Memory B cell (primary cell): ENCODE measurements around the gene APOC3.

ENCODE experiments used
- ATAC-seq: fragments of 150-1000 bp; cut with Tn5 transposase; 2 replicates; pipeline ENCODE4 v1.10.0; 2021; ENCODE audit warnings: low read depth, mild to moderate bottlenecking, moderate library complexity
- DNase-seq, 2 donors: peaks; one replicate each; pipeline ENCODE4 v3.0.0; 2022; ENCODE audit warnings: low spot score in 2 of 2
- H3K27ac Mint-ChIP-seq: one replicate; pipeline ENCODE4 v1.8.0; 2022; ENCODE audit warnings: mild to moderate bottlenecking, moderate library complexity, mixed read lengths
- H3K27me3 Mint-ChIP-seq: one replicate; pipeline ENCODE4 v1.8.0; 2022; ENCODE audit warnings: mixed read lengths
- H3K36me3 Mint-ChIP-seq: one replicate; pipeline ENCODE4 v1.8.0; 2022; ENCODE audit warnings: mild to moderate bottlenecking, mixed read lengths
- H3K4me1 Mint-ChIP-seq: one replicate; pipeline ENCODE4 v1.8.0; 2022; ENCODE audit warnings: mixed read lengths
- H3K4me3 Mint-ChIP-seq: one replicate; pipeline ENCODE4 v1.8.0; 2022; ENCODE audit warnings: mild to moderate bottlenecking, moderate library complexity, mixed read lengths
- H3K9me3 Mint-ChIP-seq: one replicate; pipeline ENCODE4 v1.8.0; 2022; ENCODE audit warnings: mixed read lengths

APOC3 gene

DNA sequence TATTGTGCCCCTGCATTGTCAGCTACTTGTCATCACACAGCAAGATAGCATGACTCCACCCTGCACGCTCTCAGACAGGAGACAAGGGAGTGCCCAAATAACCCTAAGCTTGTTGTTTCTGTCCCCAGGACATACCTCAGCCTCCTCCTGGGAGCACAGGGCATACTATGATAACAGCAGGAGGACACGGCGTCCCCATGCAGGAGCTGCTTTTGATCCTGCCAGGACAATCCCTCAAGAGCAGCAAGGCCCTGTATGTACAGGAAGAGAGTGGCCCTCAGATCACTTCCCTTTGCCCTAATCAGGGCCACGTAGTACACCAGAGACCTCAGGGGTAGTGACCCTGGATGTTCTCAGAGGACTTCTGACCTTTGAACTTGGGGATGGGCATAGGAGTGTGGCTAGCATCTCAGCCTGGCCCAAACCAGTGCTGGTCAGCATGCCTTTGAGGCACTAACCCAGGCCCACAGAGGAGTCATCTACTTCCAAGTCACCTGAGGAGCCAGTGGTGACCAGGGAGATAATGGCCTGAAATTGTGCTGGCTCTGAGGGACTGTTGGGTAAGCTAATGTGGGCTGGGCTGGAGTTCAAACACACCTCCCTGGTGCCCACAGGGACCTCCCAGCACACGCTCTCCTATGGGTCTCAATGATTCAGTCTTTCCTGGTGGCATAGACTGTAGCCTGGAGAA, 15.8 kb upstream of the APOC3 start:
- Mint-ChIP-seq H3K27me3 (peaks cover 4% of the 10 kb centered on the region), H3K4me3 (no peak overlapping the region), H3K36me3 (no peaks in the 10 kb centered on the region), H3K9me3 (no peaks in the 10 kb centered on the region), H3K4me1 (no peaks in the 10 kb centered on the region), H3K27ac (no peak overlapping the region)
- no peak for DNase-seq
- ATAC-seq, result no peak

DNA sequence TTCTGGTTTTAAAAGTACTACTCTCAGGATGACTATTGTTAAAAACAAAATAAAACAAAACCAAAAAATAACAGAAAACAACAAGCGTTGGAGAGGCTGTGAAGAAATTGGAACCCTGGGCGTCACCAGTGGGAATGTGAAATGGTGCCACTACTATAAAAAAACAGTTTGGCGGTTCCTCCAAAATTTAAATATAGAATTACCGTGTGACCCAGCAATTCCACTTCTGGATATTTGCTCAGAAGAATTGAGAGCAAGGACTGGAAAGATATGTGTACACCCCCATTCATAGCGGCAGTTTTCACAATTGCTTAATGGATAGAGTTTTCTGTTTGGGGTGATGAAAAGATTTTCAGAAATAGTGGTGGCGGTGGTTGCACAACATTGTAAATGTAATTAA, 15.2 kb upstream of the APOC3 start:
- Mint-ChIP-seq H3K4me3 (no peak overlapping the region), H3K36me3 (no peaks in the 10 kb centered on the region), H3K9me3 (no peaks in the 10 kb centered on the region), H3K4me1 (no peaks in the 10 kb centered on the region), H3K27me3 (peaks cover 2% of the 10 kb centered on the region), H3K27ac (no peak overlapping the region)
- DNase-seq, result no peak
- ATAC-seq, result no peak

DNA sequence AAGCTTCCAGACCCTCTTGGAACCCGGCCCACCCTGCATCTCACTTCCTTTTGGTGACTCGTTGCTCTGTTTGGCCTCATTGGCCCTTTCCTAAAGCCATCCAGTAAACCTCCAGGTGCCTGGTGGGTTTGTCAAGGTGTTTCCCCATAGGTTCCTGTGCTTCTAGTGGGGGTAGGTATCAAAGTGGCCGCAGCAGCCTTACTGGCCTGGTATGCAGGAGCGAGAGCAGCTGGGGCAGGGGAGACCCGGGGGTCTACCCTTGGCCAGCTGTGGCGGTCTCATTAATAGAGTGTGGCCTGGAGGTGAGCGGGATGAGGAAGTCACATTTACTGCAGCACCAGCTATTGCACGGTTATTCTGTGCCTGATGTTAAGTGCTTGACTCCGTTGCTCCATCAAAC, 10.7 kb upstream of the APOC3 start:
- no peak overlapping the region for H3K27ac Mint-ChIP-seq
- no peak overlapping the region for H3K4me3 Mint-ChIP-seq
- DNase-seq, result no peak
- no peaks in the 10 kb centered on the region for H3K36me3 Mint-ChIP-seq
- no peak for ATAC-seq
- peaks cover 2% of the 10 kb centered on the region for H3K27me3 Mint-ChIP-seq
- no peaks in the 10 kb centered on the region for H3K9me3 Mint-ChIP-seq
- no peaks in the 10 kb centered on the region for H3K4me1 Mint-ChIP-seq

DNA sequence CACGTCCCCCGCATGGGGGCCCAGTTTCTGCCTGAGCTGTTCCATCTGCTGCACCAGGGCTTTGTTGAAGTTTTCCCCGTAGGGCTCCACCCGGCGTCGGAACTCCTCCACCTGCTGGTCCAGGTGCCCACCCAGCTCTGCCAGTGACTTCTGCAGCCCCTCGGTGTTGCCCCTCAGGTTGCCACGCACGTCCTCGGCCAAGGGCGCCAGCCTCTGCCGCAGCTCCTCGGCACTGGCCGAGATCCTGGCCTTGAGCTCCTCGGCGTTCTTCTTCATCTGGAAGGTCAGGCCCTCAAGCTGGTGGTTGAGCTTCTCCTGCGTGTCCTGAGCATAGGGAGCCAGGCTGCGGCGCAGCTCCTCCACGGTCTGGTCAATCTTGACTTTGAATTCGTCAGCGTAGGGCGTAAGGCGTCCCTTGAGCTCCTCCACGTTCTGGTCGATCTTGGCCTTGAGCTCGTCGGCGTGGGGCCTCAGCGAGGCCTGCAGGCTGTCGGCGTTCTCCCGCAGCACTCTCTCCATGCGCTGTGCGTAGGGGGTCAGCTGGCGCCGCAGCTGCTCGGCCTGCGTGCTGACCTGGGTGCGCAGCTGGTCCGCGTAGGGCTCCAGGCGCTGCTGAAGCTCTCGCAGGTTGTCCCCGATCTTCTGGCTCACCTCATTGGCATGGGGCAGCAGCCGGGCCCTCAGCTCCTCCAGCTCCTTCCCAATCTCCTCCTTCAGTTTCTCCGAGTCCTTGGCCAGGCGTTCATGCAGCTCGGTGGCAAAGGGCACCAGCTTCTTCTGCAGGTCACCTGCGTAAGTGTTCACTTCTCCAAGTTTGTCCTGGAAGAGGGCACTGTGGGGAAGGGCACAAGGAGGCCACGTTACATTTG, 8.4 kb upstream of the APOC3 start:
- Mint-ChIP-seq H3K27ac (no peak overlapping the region), H3K4me3 (no peak overlapping the region), H3K9me3 (no peaks in the 10 kb centered on the region), H3K4me1 (no peaks in the 10 kb centered on the region), H3K36me3 (no peaks in the 10 kb centered on the region), H3K27me3 (no peaks in the 10 kb centered on the region)
- DNase-seq (no peak), ATAC-seq (no peak)

DNA sequence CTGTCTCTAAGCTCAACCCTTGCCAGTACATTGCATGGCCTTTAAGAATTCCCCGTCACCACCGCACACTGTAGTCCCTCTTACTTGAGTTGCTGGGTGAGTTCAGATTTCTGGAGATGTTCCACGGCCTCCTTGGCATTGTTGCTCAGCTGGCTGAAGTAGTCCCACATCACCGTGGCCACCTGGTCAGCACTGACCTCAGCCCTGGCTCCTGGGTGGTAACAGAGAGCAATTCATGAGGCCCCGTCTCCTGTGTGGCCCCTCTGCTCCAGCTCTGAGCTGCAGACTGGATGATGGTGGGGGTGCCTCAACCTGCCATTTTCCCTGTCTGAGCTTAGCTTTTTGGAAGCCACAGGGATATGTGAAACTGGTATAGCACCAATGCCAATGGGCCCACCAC, 7.1 kb upstream of the APOC3 start:
- Mint-ChIP-seq H3K27ac (no peak overlapping the region), H3K27me3 (no peaks in the 10 kb centered on the region), H3K4me3 (no peak overlapping the region), H3K9me3 (no peaks in the 10 kb centered on the region), H3K4me1 (no peaks in the 10 kb centered on the region), H3K36me3 (no peaks in the 10 kb centered on the region)
- DNase-seq (no peak), ATAC-seq (no peak)

DNA sequence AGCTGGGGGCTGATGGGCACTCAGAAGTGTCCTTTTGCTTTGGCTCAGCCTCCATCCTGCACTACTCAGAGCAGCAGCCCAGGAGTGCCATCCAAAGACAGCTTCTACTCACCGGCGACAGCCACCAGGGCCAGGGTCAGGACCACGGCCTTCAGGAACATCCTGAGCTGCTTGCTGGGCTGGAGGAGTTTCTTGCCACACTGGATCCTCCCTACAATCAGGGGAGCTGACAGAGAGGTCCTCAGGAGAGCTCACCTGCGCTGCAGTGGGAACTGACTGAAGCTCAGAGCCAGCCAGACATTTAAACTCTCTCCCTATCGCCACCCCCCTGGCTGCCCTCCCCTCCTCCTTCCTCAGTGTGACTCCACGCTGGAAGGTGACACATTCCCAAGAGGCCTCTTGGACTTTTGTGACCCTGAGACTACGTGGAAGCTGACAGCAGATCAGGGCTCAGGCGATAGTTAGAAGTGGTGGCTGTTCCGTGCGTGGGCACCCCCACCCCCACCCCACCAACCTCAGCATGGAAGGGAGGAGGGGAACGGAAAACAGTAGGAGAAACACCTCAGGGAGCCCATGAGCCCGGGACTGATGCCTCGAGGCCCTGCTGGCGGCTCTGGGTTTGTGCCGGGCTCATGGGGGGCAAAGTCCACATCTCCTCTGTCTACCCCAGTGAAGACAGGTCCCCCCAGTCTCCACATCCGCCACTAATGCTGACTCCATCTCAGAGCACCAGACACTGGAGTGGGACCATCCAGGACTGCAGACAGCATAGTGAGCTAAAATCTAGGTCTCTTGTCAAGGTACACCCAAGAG, 6.5 kb upstream of the APOC3 start, which contains the start of gene APOA4:
APOA4 (minus strand) TSS at position 274 of the 813 bp plus-strand sequence; CDS start at position 161, 113 bp downstream.
- no peaks in the 10 kb centered on the region for H3K27me3 Mint-ChIP-seq
- no peaks in the 10 kb centered on the region for H3K36me3 Mint-ChIP-seq
- H3K4me1 Mint-ChIP-seq, result no peaks in the 10 kb centered on the region
- no peak for ATAC-seq
- no peak for DNase-seq
- H3K4me3 Mint-ChIP-seq, result no peak within 1 kb of the TSS
- no peaks in the 10 kb centered on the region for H3K9me3 Mint-ChIP-seq
- no peak within 1 kb of the TSS for H3K27ac Mint-ChIP-seq

DNA sequence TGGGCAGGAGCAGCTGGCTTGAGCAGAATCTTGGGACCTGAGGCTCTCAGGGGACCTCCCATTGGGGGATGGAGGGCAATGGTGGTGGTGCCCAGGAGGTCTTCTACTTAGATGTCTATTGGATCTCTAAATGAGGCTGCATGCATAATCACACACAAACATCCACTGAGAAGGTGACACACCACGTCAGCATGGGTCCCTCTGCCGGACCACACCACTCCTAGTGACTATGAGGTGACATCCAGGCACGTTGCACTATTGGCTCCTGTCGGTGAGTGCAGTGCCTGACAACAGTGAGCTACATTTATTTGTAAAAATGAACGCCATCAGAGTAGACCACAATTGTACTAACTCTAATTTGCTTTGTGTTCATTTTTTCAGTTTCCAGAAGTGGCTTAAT, 4.3 kb upstream of the APOC3 start:
- Mint-ChIP-seq H3K9me3 (no peaks in the 10 kb centered on the region), H3K36me3 (no peaks in the 10 kb centered on the region), H3K4me3 (no peak overlapping the region), H3K4me1 (no peaks in the 10 kb centered on the region), H3K27ac (no peak overlapping the region), H3K27me3 (no peaks in the 10 kb centered on the region)
- DNase-seq (no peak), ATAC-seq (no peak)

DNA sequence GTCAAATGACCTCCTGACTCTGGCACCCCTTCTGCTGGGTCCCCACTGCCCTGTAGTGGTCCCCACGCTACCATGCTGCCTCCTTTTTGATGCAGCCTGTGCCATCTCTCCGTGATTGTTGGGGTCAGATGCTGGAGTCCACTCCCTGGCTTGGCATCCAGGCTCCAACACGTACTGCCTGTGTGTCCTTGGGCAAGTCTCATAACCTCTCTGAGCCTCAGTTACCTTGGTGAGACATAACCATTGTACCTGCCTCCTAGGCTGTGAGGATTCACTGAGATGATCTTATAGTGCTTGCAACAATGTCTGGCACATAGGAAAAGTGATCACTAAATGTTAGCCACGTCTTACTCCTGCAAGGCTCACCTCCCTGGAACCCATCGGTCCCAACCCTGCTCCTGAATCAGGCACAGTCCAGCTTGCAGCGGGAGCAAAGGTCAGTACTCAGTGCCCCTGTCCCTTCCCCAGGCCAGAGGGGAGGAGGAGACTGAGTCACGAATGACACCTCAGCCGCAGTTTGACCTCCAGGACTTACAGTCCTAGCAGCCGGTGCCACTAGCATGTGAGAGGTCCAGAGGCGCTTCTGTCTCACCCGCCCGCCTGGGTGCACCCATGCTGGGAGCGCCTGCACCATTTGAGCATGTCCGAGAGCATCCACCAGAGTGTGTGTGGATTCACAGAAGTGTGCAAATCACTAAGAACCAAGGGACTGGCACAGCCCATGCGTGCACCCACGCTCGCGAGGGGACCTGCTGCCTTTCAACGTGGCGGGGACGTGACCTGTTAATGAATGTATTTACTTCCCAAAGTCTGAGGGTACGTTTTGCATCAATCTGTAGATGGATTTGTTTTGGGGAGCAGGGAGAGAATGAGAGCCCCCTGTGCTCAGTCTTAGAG, 3.6 kb upstream of the APOC3 start:
- DNase-seq (no peak), ATAC-seq (no peak)
- Mint-ChIP-seq H3K4me1 (no peaks in the 10 kb centered on the region), H3K27me3 (peaks cover under 1% of the 10 kb centered on the region), H3K36me3 (no peaks in the 10 kb centered on the region), H3K4me3 (no peak overlapping the region), H3K27ac (no peak overlapping the region), H3K9me3 (no peaks in the 10 kb centered on the region)

DNA sequence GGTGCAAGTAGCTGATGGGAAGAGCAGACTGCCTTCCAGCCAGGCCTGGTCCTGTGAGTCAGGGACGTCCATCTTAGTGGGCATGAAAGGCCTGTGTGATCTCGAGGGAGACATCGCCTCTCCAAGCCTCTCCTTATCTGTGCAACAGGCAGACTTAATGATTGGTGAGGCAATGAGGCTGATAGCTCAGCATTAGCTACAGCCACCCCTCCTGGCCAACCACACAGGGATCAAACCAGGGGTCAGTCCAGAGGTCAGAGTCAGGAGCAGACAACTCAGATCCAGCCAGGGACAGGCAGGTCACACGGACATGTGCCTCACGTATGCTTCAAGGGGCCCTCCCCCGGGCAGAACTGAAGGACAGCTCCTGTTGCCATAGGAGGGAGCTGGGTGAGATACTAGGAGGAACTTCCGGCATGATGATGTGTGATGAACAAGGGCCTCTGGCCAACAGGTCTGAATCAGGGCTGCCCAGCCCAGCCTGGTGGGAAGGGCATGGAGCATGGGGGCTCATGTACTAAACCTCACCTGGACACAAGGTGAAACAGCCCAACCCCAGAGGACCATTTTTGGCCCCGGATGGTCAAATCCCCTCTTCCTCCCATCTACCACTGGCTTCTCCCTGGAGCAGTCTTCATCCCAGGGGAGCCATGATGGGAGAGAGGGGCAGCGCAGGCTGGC, 2.8 kb upstream of the APOC3 start:
- DNase-seq (no peak), ATAC-seq (no peak)
- H3K4me3 Mint-ChIP-seq, result no peak overlapping the region
- no peak overlapping the region for H3K27ac Mint-ChIP-seq
- H3K36me3 Mint-ChIP-seq, result no peaks in the 10 kb centered on the region
- H3K9me3 Mint-ChIP-seq, result no peaks in the 10 kb centered on the region
- H3K4me1 Mint-ChIP-seq, result no peaks in the 10 kb centered on the region
- H3K27me3 Mint-ChIP-seq, result peaks cover 2% of the 10 kb centered on the region

DNA sequence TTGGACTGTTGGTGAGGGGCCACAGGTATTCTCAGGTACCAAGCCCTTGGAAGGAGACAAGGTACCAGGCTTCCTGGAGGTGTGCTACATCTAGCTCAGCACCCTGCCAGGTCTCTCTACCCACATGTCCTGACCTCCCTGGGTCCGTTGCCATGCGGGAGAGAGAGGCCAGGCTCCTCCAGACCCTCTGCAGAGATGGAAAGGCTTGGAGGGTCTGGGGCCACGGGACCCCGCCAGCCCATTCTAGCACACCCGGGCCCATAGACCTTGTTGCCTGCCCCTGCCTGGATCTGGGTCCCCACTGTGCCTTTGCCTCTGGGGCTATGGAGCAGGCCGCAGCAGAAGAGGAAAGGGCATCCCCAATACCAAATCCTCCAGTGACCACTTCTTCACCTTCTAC, 2.2 kb upstream of the APOC3 start:
- no peak overlapping the region for H3K4me3 Mint-ChIP-seq
- no peaks in the 10 kb centered on the region for H3K4me1 Mint-ChIP-seq
- no peak overlapping the region for H3K27ac Mint-ChIP-seq
- DNase-seq (no peak), ATAC-seq (no peak)
- H3K36me3 Mint-ChIP-seq, result no peaks in the 10 kb centered on the region
- peaks cover 2% of the 10 kb centered on the region for H3K27me3 Mint-ChIP-seq
- H3K9me3 Mint-ChIP-seq, result no peaks in the 10 kb centered on the region

DNA sequence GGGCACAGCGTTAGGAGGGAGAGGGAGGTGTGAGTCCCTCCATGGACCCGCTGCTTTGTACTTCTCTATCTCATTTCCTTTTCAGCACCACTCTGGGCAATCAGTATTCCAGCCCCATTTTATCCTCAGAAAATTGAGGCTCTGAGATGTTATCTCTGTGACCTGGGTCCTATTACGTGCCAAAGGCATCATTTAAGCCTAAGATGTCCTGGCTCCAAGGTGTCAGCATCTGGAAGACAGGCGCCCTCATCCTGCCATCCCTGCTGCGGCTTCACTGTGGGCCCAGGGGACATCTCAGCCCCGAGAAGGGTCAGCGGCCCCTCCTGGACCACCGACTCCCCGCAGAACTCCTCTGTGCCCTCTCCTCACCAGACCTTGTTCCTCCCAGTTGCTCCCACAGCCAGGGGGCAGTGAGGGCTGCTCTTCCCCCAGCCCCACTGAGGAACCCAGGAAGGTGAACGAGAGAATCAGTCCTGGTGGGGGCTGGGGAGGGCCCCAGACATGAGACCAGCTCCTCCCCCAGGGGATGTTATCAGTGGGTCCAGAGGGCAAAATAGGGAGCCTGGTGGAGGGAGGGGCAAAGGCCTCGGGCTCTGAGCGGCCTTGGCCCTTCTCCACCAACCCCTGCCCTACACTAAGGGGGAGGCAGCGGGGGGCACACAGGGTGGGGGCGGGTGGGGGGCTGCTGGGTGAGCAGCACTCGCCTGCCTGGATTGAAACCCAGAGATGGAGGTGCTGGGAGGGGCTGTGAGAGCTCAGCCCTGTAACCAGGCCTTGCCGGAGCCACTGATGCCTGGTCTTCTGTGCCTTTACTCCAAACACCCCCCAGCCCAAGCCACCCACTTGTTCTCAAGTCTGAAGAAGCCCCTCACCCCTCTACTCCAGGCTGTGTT, 829 bp upstream of the APOC3 start:
- H3K9me3 Mint-ChIP-seq, result no peaks in the 10 kb centered on the region
- no peak overlapping the region for H3K4me3 Mint-ChIP-seq
- H3K4me1 Mint-ChIP-seq, result no peaks in the 10 kb centered on the region

DNA sequence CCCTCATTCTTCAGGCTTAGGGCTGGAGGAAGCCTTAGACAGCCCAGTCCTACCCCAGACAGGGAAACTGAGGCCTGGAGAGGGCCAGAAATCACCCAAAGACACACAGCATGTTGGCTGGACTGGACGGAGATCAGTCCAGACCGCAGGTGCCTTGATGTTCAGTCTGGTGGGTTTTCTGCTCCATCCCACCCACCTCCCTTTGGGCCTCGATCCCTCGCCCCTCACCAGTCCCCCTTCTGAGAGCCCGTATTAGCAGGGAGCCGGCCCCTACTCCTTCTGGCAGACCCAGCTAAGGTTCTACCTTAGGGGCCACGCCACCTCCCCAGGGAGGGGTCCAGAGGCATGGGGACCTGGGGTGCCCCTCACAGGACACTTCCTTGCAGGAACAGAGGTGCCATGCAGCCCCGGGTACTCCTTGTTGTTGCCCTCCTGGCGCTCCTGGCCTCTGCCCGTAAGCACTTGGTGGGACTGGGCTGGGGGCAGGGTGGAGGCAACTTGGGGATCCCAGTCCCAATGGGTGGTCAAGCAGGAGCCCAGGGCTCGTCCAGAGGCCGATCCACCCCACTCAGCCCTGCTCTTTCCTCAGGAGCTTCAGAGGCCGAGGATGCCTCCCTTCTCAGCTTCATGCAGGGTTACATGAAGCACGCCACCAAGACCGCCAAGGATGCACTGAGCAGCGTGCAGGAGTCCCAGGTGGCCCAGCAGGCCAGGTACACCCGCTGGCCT, 641 bp downstream of the APOC3 start:
- Mint-ChIP-seq H3K27me3 (peaks cover 3% of the 10 kb centered on the region), H3K4me3 (no peak overlapping the region), H3K9me3 (no peaks in the 10 kb centered on the region), H3K27ac (no peak overlapping the region), H3K4me1 (peaks cover 4% of the 10 kb centered on the region), H3K36me3 (no peaks in the 10 kb centered on the region)
- ATAC-seq (no peak), DNase-seq (no peak)

More for the DNA sequence above, 829 bp upstream of the APOC3 start:
- H3K36me3 Mint-ChIP-seq, result no peaks in the 10 kb centered on the region
- DNase-seq (no peak), ATAC-seq (no peak)
- peaks cover 2% of the 10 kb centered on the region for H3K27me3 Mint-ChIP-seq
- no peak overlapping the region for H3K27ac Mint-ChIP-seq
